GM10248 (cell line): ENCODE measurements around the gene DBF4.
"Not testable (repeated sequence)": the region's sequence is repeated elsewhere in the genome, so short reads cannot be mapped to it uniquely, and the experiment has no call there.

Experiments
- CTCF ChIA-PET: fragments of 300-600 bp; sonication (Branson Sonifier 250); formaldehyde crosslinking; extraction: SDS; loops from one replicate; lab custom pipeline; 2021; ENCODE audit warnings: antibody characterized with exemption; lab: Yijun Ruan, JAX
- POLR2A ChIA-PET: fragments of 350-650 bp; sonication (Branson Sonifier 250); formaldehyde crosslinking; extraction: SDS; loops from one replicate; lab custom pipeline; 2020; ENCODE audit warnings: antibody characterized with exemption; lab: Yijun Ruan, JAX
- DNase-seq: peaks from one replicate; pipeline ENCODE4 v3.0.0; 2012; ENCODE audit errors: extremely low spot score
- CTCF ChIP-seq: IDR thresholded peaks from 2 replicates; pipeline ENCODE4 v1.5.1; 2012; ENCODE audit warnings: mild to moderate bottlenecking, low read depth; ENCODE audit errors: extremely low read depth, missing control alignments, control extremely low read depth

DBF4 gene, protein sequence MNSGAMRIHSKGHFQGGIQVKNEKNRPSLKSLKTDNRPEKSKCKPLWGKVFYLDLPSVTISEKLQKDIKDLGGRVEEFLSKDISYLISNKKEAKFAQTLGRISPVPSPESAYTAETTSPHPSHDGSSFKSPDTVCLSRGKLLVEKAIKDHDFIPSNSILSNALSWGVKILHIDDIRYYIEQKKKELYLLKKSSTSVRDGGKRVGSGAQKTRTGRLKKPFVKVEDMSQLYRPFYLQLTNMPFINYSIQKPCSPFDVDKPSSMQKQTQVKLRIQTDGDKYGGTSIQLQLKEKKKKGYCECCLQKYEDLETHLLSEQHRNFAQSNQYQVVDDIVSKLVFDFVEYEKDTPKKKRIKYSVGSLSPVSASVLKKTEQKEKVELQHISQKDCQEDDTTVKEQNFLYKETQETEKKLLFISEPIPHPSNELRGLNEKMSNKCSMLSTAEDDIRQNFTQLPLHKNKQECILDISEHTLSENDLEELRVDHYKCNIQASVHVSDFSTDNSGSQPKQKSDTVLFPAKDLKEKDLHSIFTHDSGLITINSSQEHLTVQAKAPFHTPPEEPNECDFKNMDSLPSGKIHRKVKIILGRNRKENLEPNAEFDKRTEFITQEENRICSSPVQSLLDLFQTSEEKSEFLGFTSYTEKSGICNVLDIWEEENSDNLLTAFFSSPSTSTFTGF

DNA sequence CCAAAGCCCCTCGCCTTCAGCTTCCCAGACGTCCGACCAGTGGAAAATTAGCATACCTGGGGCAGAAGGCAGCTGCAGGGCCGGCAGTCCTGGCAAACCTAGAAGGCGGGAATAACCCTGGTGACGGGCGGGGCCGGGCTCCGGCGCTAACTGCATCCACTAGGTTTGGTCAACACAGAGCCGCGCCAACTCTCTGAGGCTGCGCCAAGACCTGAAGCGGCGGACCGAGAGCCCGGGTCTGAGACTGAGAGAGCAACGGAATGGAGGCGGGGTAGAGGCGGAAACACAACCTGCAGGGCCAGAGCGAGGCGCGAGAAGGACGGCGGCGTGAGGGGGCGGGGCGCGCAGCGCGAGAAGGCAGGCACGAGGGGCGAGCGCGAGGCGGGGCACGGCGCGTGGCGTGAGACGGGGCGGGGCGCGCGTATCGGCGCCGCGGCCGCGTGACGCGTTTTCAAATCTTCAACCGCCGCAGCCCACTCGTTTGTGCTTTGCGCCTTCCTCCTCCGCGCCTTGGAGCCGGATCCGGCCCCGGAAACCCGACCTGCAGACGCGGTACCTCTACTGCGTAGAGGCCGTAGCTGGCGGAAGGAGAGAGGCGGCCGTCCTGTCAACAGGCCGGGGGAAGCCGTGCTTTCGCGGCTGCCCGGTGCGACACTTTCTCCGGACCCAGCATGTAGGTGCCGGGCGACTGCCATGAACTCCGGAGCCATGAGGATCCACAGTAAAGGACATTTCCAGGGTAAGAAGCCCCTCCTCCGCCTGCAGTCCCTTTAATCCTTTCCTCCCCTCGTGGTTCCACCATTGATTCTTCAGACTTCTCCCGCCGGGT is at the start of gene DBF4, which contains the start of gene SLC25A40:
Gene DBF4, plus strand, starts transcription at position 454 of the 829 bp plus-strand sequence. Its CDS starts 240 bp downstream, at position 694.
Gene SLC25A40, minus strand, starts transcription at position 321 of the 829 bp plus-strand sequence. CDS start 17,633 bp downstream, outside the sequence.
- DNase-seq: peak; percentile 94
- no peak for TF ChIP-seq CTCF
- POLR2A ChIA-PET: no interaction called here
- CTCF ChIA-PET: interaction anchor here (1.3 kb wide), 1 partner anchor 12 kb away, joined by 4 read pairs; no protein-coding TSS in a partner anchor

DNA sequence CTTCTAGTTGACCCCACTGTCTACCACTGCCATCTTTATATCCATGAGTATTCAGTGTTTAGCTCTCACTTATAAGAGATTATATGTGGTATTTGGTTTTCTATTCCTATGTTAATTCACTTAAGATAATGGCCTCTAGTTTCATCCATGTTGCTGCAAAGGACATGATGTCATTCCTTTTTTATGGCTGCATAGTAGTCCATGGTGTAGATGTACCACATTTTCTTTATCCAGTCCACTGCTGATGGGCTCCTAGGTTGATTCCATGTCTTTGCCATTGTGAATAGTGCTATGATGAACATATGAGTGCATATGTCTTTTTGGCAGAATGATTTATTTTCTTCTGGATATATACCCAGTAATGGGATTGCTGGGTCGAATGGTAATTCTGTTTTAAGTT is 47.9 kb upstream of the DBF4 start:
- CTCF ChIA-PET: interaction anchor here (0.9 to 1.3 kb wide), 2 partner anchors 11 to 14 kb away, joined by 3 to 5 read pairs; no protein-coding TSS in a partner anchor

DNA sequence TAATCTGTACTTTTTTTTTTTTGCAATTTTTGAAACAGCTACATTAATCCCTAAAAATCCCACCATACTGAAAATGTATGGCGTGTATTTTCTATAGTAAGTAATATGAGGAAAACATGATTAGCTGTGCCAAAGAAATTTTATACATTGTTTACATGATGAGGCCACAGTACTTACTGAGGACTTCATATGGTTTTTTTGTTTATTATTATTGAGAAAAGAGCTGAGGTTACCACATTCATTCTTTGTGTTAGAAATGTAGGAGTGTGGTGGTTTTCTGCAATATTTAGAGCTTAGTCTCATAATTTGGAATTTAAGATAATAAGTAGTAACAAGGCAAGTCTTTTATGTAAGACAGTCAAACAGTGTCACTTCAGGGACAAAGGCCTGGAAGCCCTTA is 45.2 kb upstream of the DBF4 start:
- no peak for TF ChIP-seq CTCF
- no peak for DNase-seq
- ChIA-PET POLR2A (no interaction called here), CTCF (interaction anchor here (1.2 kb wide), 1 partner anchor 8 kb away, joined by 4 read pairs; no protein-coding TSS in a partner anchor)

More for the DNA sequence above, 47.9 kb upstream of the DBF4 start:
- DNase-seq, POLR2A ChIA-PET: not testable (repeated sequence)

DNA sequence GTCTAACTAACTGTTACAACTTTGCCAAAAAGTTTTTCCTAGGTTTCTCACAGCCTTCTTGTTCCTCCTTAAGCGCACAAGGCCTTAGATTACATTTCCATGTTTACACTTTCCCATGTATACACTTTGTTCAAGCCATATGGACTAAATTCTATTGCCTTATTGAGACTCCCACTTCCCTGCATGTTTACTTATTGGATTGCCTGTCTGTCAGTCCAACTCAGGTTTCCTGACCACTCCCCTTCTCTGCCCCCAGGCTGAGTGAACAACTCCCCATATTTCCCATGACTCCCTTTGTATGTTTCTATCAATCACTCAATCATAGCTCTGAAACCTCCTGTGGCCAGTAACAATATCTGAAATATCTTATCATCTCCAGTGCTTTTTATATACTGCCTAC is 43.2 kb upstream of the DBF4 start:
- no peak for DNase-seq
- no peak for TF ChIP-seq CTCF
- ChIA-PET POLR2A (no interaction called here), CTCF (no interaction called here)

- POLR2A ChIA-PET: no interaction called here
- CTCF ChIA-PET: interaction anchor here (1.3 kb wide), 2 partner anchors 18 to 252 kb away, joined by 3 to 5 read pairs; no protein-coding TSS in a partner anchor
- no peak for DNase-seq
- no peak for TF ChIP-seq CTCF
These were observed 38.7 kb upstream of the DBF4 start for GRCh38 chr7:87837597-87837996.

DNA sequence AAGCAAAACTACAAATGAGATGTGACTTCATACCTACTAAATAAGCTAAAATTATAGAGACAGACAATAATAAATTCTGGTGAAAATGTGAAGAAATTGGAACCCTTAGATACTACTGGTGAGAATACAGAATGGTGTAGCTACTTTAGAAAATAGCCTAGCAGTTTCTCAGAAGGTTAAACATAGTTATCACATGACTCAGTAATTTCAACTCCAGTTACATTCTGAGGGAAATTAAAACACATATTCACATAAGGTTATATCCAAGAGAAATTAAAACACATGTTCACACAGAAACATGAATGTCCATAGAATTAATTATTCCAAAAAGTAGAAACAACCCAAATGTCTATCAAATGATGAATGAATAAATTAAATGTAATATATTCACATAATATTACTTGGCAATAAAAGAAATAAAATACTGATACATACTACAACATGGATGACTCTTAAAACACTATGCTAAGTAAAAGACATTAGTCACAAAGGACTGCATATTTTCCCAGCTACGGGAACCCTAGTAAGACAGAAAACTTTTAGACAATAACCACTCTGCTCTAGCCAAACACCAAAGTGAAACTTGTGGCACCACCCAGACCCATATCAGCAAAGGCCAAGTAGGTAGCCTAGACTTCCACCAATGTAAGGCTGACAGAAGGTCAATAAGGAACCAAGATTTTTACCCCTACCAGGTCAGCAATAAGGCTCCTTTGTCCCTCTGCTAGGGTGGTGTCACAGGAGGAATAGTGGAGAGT is 25.3 kb upstream of the DBF4 start:
- ChIA-PET CTCF (no interaction called here), POLR2A (no interaction called here)
- no peak for TF ChIP-seq CTCF
- DNase-seq: no peak
